ENCODE data around the gene CNST.

CNST gene

DNA sequence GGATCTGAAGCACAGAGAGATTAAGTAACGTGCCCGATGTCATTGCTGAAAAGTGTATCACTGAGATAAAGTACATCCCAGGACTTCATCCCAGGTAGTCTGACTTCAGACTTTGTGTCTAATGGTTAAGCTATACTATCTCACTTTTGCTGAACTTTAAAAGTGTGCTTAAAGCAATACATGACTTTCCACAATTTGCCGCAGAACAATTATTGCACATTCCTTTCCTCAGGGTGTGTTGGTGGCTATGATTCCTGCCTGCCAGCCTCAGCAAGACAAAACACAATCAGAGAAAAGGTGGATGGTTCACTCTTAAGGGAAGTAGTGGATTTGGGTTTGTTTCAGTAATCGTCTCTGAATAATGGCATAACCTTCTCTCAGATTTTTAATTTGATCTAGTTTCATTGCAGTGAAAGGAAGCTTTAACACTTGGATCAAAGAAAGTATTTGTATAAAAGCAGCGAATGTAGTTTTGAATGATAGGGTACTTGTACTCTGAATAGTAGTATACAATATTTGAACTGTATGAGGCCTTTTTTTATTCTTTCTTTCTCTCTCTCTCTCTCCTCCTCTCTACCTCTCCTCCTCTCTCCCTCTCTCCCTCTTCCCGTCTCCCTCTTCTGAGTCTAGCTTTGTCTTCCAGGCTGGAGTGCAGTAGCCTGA, 47.0 kb downstream of the CNST start:
- Histone ChIP-seq H3K36me3 (ENCODE audit: insufficient read depth, low read length) (no peaks in the 10 kb centered on the region), H3K4me2 (ENCODE audit: low read depth, low read length, poor library complexity, severe bottlenecking) (no peak overlapping the region), H4K20me1 (ENCODE audit: insufficient read depth, low read length, poor library complexity, severe bottlenecking) (peaks cover 10% of the 10 kb centered on the region), H3K27me3 (ENCODE audit: insufficient read depth, low read length, poor library complexity, severe bottlenecking) (no peaks in the 10 kb centered on the region), H3K9ac (ENCODE audit: low read depth, low read length, poor library complexity, severe bottlenecking) (no peak overlapping the region), H3K79me2 (ENCODE audit: insufficient read depth, low read length) (peaks cover 37% of the 10 kb centered on the region), H3F3A (ENCODE audit: low read depth) (no peaks in the 10 kb centered on the region), H3K9me2 (replicated peaks; ENCODE audit: low read depth, low read length) (no peaks in the 10 kb centered on the region), H3K4me1 (ENCODE audit: insufficient read depth, low read length, poor library complexity, severe bottlenecking) (peaks cover 9% of the 10 kb centered on the region), H2AFZ (ENCODE audit: low read length) (no peak overlapping the region), H3K9me3 (ENCODE audit: insufficient read depth, low read depth, low read length) (no peaks in the 10 kb centered on the region), H3K4me3 (ENCODE audit: low read length, poor library complexity, severe bottlenecking) (no peak overlapping the region)
- TF ChIP-seq, protein P1, sequence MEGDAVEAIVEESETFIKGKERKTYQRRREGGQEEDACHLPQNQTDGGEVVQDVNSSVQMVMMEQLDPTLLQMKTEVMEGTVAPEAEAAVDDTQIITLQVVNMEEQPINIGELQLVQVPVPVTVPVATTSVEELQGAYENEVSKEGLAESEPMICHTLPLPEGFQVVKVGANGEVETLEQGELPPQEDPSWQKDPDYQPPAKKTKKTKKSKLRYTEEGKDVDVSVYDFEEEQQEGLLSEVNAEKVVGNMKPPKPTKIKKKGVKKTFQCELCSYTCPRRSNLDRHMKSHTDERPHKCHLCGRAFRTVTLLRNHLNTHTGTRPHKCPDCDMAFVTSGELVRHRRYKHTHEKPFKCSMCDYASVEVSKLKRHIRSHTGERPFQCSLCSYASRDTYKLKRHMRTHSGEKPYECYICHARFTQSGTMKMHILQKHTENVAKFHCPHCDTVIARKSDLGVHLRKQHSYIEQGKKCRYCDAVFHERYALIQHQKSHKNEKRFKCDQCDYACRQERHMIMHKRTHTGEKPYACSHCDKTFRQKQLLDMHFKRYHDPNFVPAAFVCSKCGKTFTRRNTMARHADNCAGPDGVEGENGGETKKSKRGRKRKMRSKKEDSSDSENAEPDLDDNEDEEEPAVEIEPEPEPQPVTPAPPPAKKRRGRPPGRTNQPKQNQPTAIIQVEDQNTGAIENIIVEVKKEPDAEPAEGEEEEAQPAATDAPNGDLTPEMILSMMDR (conservative IDR thresholded peaks at IDR 0.05; ENCODE audit: low read length): no peak
- no peak for TF ChIP-seq EZH2phosphoT487 (IDR thresholded peaks at IDR 0.05; ENCODE audit: borderline replicate concordance)

DNA sequence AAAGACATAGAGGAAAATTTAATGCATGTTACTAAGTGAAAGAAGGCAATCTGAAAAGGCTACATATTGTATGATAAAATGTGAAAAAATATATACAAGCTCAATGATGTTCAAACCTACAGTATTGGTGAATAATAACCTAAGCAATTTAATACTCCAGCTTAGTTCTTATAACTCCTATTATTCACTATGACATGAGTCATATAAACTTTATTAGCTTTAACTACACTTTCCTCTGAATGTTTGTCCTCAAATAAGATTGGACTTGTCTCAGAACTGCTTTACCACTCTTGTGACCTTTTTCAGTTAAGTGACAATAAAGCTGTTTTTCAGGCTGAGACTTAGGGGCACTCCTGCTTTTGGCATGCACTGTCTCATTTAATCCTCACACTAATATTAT, 50.9 kb downstream of the CNST start:
- no peaks in the 10 kb centered on the region for H3F3A ChIP-seq (ENCODE audit: low read depth)
- no peaks in the 10 kb centered on the region for H3K27me3 ChIP-seq (ENCODE audit: insufficient read depth, low read length, poor library complexity, severe bottlenecking)
- H2AFZ ChIP-seq (ENCODE audit: low read length): no peak overlapping the region
- H3K4me1 ChIP-seq (ENCODE audit: insufficient read depth, low read length, poor library complexity, severe bottlenecking): no peaks in the 10 kb centered on the region
- no peaks in the 10 kb centered on the region for H3K9me3 ChIP-seq (ENCODE audit: insufficient read depth, low read depth, low read length)
- no peaks in the 10 kb centered on the region for H3K9me2 ChIP-seq (replicated peaks; ENCODE audit: low read depth, low read length)
- H3K4me2 ChIP-seq (ENCODE audit: low read depth, low read length, poor library complexity, severe bottlenecking): no peak overlapping the region
- peaks cover 23% of the 10 kb centered on the region for H3K79me2 ChIP-seq (ENCODE audit: insufficient read depth, low read length)
- H3K4me3 ChIP-seq (ENCODE audit: low read length, poor library complexity, severe bottlenecking): no peak overlapping the region
- peaks cover 12% of the 10 kb centered on the region; the same call in 1 of the 2 replicates for H3K36me3 ChIP-seq (ENCODE audit: insufficient read depth, low read length)
- H3K9ac ChIP-seq (ENCODE audit: low read depth, low read length, poor library complexity, severe bottlenecking): no peak overlapping the region
- TF ChIP-seq, protein P1 (conservative IDR thresholded peaks at IDR 0.05; ENCODE audit: low read length): no peak
- TF ChIP-seq EZH2phosphoT487 (IDR thresholded peaks at IDR 0.05; ENCODE audit: borderline replicate concordance): no peak
- H4K20me1 ChIP-seq (ENCODE audit: insufficient read depth, low read length, poor library complexity, severe bottlenecking): peaks cover 6% of the 10 kb centered on the region

GRCh38 chr1:246617768-246618167, 51.5 kb downstream of the CNST start:
- no peak overlapping the region for H3K4me2 ChIP-seq (ENCODE audit: low read depth, low read length, poor library complexity, severe bottlenecking)
- H3K27me3 ChIP-seq (ENCODE audit: insufficient read depth, low read length, poor library complexity, severe bottlenecking): no peaks in the 10 kb centered on the region
- no peaks in the 10 kb centered on the region for H3K9me3 ChIP-seq (ENCODE audit: insufficient read depth, low read depth, low read length)
- H4K20me1 ChIP-seq (ENCODE audit: insufficient read depth, low read length, poor library complexity, severe bottlenecking): peaks cover 6% of the 10 kb centered on the region
- H3K36me3 ChIP-seq (ENCODE audit: insufficient read depth, low read length): peaks cover 17% of the 10 kb centered on the region; the same call in 1 of the 2 replicates
- no peaks in the 10 kb centered on the region for H3K9me2 ChIP-seq (replicated peaks; ENCODE audit: low read depth, low read length)
- no peak overlapping the region for H3K9ac ChIP-seq (ENCODE audit: low read depth, low read length, poor library complexity, severe bottlenecking)
- H3K4me1 ChIP-seq (ENCODE audit: insufficient read depth, low read length, poor library complexity, severe bottlenecking): no peaks in the 10 kb centered on the region
- no peak overlapping the region for H2AFZ ChIP-seq (ENCODE audit: low read length)
- no peak overlapping the region for H3K4me3 ChIP-seq (ENCODE audit: low read length, poor library complexity, severe bottlenecking)
- TF ChIP-seq, protein P1 (conservative IDR thresholded peaks at IDR 0.05; ENCODE audit: low read length): no peak
- no peak for TF ChIP-seq EZH2phosphoT487 (IDR thresholded peaks at IDR 0.05; ENCODE audit: borderline replicate concordance)
- no peaks in the 10 kb centered on the region for H3F3A ChIP-seq (ENCODE audit: low read depth)
- H3K79me2 ChIP-seq (ENCODE audit: insufficient read depth, low read length): peaks cover 23% of the 10 kb centered on the region

Data from Loucy (cell line).